Hematopoietic multipotent progenitor cell treated with erythropoietin and hydrocortisone succinate and interleukin-3 and kit ligand, for 6 days (in vitro differentiated cells): ENCODE measurements around the gene DYDC1.
"Not testable (repeated sequence)": the region's sequence is repeated elsewhere in the genome, so short reads cannot be mapped to it uniquely, and the experiment has no call there.

ENCODE experiments used
- DNase-seq: peaks from one replicate; pipeline ENCODE4 v3.0.0-alpha.2; 2015

Gene DYDC1

DNA sequence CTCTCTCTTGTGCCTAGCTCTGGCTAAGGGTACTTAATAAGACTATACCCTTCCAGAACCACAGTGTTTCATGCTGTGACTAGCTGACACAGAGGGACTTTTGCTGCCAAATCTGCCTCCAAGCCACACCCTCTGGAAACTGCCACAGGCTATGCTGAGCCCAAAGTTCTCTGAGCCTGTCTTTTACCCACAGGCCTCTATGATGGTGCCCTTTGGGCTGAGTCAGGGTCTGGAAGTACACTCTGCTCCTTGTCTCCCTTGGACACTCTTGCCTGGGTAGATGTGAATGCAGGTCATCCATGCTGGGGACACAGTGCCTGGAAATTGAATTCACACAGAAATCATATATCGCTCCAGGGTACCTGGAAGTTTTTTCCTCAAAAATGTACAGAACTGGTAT is 22.6 kb downstream of the DYDC1 start:
- no peak for DNase-seq

DNA sequence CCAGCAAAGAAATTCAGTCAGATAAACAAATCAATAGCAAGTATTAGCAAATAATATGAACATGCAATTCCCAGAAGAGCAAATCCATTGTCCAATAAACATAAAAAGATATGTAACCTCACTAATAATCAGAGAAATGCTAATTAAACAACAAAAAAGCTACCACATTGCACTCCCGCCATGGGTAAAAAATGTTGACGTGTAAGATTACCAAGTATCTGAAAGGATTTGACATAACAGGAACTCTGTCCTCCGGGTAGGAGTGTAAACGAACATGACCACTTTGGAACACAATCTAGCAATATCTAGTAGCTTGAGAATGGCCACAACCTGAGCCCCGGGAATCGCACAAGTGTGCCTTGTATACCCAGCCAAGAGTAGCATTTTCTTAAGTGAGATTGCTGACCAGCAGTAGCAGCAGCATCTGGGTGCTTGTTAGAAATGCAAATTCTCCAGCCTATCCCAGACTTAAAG is 31.6 kb downstream of the DYDC1 start:
- no peak for DNase-seq

DNA sequence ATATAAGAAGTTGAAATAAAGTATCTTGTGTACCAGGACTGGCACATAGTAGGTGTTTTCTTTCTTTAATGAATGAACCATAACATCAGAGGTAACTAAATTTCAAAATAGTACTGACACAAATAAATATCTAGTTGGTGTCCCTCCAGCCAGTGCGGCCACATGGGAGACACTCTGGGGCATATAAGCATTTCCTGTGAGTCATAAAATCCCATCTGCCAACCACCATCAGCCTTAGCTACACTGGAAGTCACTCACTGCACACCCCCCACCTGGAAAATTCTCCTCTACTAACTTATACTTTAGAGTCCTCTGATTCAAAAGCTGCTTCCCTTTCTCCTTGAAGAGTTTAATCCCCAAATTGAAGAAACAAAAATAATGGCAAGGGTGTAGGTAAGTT is 32.5 kb downstream of the DYDC1 start:
- DNase-seq = no peak

- DNase-seq = no peak
Observed at GRCh38 chr10:80323311-80323710, 33.2 kb downstream of the DYDC1 start.

GRCh38 chr10:80322711-80323110 is 33.8 kb downstream of the DYDC1 start:
- no peak for DNase-seq

DNA sequence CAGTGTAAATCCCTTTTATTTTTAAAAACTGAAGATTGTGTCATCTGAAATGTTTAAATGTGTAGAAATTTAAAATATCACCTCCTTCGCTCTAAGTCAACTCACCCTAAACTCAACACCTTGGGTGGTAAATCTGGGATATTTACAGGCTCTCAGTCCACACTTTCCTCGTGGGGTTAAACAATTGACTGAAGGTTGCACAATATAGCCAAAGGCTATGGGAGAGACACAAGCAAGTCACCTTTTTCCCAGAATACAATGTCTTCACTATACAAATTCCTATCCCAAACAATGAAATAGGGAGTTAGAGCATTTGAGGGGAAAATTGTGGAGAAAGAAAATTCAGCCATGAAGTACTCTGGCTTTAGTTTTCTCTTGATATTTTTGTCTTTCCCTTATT is 34.4 kb downstream of the DYDC1 start:
- no peak for DNase-seq

DNA sequence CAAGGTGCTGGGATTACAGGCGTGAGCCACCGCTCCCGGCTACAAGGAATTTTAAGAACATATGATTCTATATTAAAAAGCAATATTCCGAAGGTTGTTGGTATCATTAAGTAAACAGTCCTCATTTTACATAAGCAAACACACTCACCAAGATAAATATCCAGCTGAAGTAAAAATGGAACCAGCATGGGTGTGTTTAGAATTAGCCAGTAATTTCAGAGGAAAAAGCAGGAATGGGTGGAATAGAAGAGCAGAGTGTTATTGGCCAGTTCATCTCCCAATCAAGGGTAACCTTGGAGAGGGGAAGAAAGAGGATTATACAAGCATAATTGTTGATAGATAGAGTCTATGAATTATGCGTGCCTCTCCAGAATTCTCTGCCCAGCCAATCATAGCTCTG is 35.4 kb downstream of the DYDC1 start:
- no peak for DNase-seq

DNA sequence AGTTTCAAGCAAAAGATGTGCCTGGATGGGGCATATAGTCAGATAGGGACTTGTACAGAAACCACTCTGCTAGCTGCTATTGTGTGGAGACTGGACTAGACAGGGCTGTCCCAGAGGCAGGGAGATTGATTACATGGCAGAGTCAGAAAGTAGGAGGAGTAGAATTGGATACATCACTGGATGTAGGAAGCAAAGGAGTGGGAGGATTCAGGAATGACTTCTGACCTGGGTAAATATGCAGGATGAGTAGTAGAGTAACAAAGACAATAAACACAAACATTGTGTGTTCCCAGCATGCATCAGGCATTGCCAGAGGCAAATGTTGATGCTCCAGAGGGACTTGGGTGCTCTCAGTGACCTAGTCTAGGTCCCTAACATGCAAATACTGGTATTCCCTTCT is 36.2 kb downstream of the DYDC1 start:
- DNase-seq = no peak

- no peak for DNase-seq
Observed at GRCh38 chr10:80319725-80320290, 36.7 kb downstream of the DYDC1 start.

DNA sequence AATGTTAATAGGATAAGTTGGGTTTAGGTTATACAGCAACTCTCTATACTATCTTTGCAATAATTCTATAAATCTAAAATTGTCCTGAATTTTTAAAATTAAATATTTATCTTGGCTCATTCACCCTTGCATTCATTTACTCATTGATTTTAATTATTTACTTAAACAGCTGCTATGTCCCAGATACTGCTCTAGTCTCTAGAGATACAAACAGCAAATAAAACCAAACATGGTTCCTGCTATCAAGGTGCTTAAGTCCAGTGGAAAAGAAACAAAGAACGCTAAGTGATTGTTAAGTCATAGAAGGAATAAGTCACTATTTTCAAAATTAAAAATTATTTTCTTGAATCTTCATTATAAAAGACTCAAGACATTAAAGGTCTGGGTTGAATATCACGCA is 37.2 kb downstream of the DYDC1 start:
- DNase-seq = no peak

GRCh38 chr10:80318742-80319141 is 37.8 kb downstream of the DYDC1 start:
- no peak for DNase-seq

DNA sequence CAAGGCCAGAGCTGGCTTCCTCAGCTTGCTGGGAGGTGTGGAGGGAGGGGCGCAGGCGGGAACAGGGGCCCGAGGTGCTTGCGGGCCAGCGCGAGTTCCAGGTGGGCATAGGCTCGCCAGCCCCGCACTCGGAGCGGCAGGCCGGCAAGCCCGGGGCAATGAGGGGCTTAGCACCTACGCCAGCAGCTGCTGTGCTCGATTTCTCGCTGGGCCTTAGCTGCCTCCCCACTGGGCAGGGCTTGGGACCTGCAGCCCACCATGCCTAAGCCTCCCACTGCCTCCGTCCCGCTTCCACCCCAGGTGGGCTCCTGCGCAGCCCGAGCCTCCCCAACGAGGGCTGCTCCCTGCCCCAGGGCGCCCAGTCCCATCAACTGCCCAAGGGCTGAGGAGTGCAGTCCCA is 41.2 kb downstream of the DYDC1 start:
- no peak for DNase-seq

DNA sequence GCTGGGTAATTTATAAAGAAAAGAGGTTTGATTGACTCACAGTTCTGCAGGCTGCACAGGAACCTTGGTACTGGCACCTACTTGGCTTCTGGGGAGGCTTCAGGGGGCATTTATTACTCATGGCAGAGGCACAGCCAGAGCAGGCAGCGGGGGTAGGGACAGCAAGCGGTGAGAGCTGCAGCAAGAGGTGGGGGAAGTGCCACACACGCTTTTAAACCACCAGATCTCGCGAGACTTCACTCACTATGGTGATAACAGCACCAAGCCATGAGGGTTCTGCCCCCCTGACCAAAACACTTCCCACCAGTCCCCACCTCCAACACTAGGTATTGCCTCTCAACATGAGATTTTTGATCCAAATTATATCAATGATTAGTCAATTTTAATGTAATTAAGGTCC is 43.0 kb downstream of the DYDC1 start:
- no peak for DNase-seq

DNA sequence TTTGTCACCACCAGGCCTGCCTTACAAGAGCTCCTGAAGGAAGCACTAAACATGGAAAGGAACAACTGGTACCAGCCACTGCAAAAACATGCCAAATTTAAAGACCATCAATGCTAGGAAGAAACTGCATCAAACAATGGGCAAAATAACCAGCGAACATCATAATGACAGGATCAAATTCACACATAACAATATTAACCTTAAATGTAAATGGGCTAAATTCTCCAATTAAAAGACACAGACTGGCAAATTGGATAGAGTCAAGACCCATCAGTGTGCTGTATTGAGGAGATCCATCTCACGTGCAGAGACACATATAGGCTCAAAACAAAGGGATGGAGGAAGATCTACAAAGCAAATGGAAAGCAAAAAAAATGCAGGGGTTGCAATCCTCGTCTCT is 50.6 kb downstream of the DYDC1 start:
- DNase-seq = not testable (repeated sequence)

DNA sequence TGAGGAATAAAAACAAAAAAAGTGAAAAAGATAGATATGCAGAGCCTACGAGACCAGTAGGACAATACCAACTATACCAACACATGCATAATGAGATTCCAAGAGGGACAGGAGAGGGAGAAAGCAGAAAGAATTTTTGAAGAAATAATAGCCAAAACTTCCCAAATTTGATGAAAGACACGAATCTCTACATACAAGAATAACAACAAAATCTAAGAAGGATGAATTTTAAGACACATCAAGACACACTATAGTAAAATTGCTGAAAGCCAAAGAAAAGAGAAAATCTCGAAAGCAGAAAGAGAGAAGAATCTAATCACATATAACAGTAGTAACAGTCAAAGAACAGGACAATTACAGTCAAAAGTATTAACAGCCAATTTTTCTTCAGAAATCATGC is 59.6 kb downstream of the DYDC1 start:
- no peak for DNase-seq

- no peak for DNase-seq
Observed at GRCh38 chr10:80292607-80293239, 63.8 kb downstream of the DYDC1 start.

DNA sequence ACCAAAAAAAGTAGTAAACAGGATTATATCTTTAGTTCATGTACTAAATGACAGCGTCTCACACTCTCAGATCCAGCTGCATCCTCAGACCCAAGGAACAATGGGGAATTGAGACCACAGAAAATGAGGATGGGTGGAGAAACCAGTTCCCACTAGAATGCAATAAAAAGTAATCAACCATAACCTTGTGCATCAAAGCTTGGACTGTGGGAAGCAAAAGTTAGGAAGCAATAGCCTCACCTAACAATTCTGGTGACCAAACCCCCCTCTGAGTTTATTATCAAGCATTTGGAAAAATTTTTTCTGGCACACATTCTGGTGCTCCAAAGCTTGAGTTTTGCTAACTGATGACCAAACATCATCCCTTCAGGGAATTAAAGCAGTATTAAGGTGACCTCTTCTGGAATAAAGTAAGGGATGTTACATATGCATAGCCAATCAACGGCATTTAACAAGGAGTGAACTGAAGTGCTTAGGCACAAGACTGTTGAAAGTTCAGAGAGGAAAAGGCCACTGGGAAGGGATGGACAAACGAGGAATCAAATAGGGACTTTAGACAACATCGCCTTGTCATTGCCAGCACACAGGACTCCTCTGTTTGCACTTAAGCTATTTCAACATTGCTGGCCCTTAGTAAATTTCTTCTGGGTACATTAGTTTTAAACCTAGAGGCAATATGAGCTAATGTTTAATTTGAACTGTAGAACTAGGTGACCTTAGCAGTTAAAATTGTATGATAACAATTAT is 65.9 kb downstream of the DYDC1 start:
- no peak for DNase-seq

GRCh38 chr10:80289451-80290287 is 66.9 kb downstream of the DYDC1 start, which contains the start of gene MAT1A:
Gene MAT1A (minus strand): TSS chr10:80289658. CDS start chr10:80289423, 235 bp downstream.
- no peak for DNase-seq

- no peak for DNase-seq
Observed at GRCh38 chr10:80288849-80289248, 67.7 kb downstream of the DYDC1 start.
